ENCODE data around the gene RFLNA. TPM values are rescaled to one million over a fixed set of nuclear protein-coding genes. Genes with fewer than 3 reads are reported as not detected.

RFLNA gene
- total and polyA plus RNA-seq, 2 experiments from 2014 or later, result 3.9 to 20.4 TPM

GRCh38 chr12:124315372-124316044, 20.6 kb downstream of the RFLNA start:
- DNase-seq (ENCODE audit: low spot score) (no peak), ATAC-seq (no peak; the same call in 2 of the 3 replicates)
- Mint-ChIP-seq H3K4me1 (peaks cover 31% of the 10 kb centered on the region), H3K4me3 (no peak overlapping the region), H3K27me3 (ENCODE audit: insufficient read depth, low read depth, poor library complexity) (peaks cover 28% of the 10 kb centered on the region), H3K36me3 (ENCODE audit: low read depth) (peaks cover 19% of the 10 kb centered on the region), H3K9me3 (peaks cover 3% of the 10 kb centered on the region; the same call in 1 of the 3 replicates), H3K27ac (no peak overlapping the region)
- H3K36me3 ChIP-seq (ENCODE audit: insufficient read depth), result no peaks in the 10 kb centered on the region; the same call in 1 of the 2 replicates
- no peaks in the 10 kb centered on the region for H3K9me2 ChIP-seq (ENCODE audit: insufficient read depth)
- H3K4me3 ChIP-seq, result no peak overlapping the region
- no peak overlapping the region for H3K27ac ChIP-seq (ENCODE audit: low read depth)
- H3K4me1 ChIP-seq (ENCODE audit: insufficient read depth), result peaks cover 18% of the 10 kb centered on the region
- no peaks in the 10 kb centered on the region for H3K79me2 ChIP-seq (replicated peaks; ENCODE audit: insufficient read depth)
- no peaks in the 10 kb centered on the region for H3K27me3 ChIP-seq (ENCODE audit: insufficient read depth)
- 0 out of 2 replicates have a peak, but pooled peaks cover 3% of the 10 kb centered on the region for H3F3A ChIP-seq (replicated peaks; ENCODE audit: low read depth)
- TF ChIP-seq POLR2AphosphoS5 (IDR thresholded peaks at IDR 0.05; ENCODE audit: low read depth) (no peak), ZNF331 (CRISPR knock-in tag; IDR thresholded peaks at IDR 0.05; ENCODE audit: low read depth) (no peak), EZH2phosphoT487 (IDR thresholded peaks at IDR 0.05; ENCODE audit: unreplicated experiment) (no peak)
- no peaks in the 10 kb centered on the region for H4K20me1 ChIP-seq (replicated peaks; ENCODE audit: insufficient read depth)
- no peak overlapping the region for H2AFZ ChIP-seq
- no peak overlapping the region for H3K4me2 ChIP-seq

- DNase-seq (ENCODE audit: low spot score), result no peak
- peaks cover 26% of the 10 kb centered on the region for H3K36me3 Mint-ChIP-seq (ENCODE audit: low read depth)
- H3K27ac ChIP-seq (ENCODE audit: low read depth), result no peak overlapping the region
- peaks cover 3% of the 10 kb centered on the region; the same call in 2 of the 3 replicates for H3K9me3 Mint-ChIP-seq
- no peaks in the 10 kb centered on the region for H3K79me2 ChIP-seq (replicated peaks; ENCODE audit: insufficient read depth)
- H3K4me3 Mint-ChIP-seq, result no peak overlapping the region; the same call in 2 of the 3 replicates
- no peaks in the 10 kb centered on the region for H3K9me2 ChIP-seq (ENCODE audit: insufficient read depth)
- H3K27ac Mint-ChIP-seq, result no peak overlapping the region
- ATAC-seq, result no peak
- H3K4me3 ChIP-seq, result no peak overlapping the region
- peaks cover 33% of the 10 kb centered on the region for H3K27me3 Mint-ChIP-seq (ENCODE audit: insufficient read depth, low read depth, poor library complexity)
- peaks cover 18% of the 10 kb centered on the region for H3K4me1 ChIP-seq (ENCODE audit: insufficient read depth)
- no peaks in the 10 kb centered on the region for H3K27me3 ChIP-seq (ENCODE audit: insufficient read depth)
- no peak overlapping the region for H3K4me2 ChIP-seq
- H2AFZ ChIP-seq, result no peak overlapping the region
- no peaks in the 10 kb centered on the region; the same call in 1 of the 2 replicates for H3K36me3 ChIP-seq (ENCODE audit: insufficient read depth)
- H3F3A ChIP-seq (replicated peaks; ENCODE audit: low read depth), result 0 out of 2 replicates have a peak, but pooled peaks cover 3% of the 10 kb centered on the region
- no peaks in the 10 kb centered on the region for H4K20me1 ChIP-seq (replicated peaks; ENCODE audit: insufficient read depth)
- H3K4me1 Mint-ChIP-seq, result peaks cover 31% of the 10 kb centered on the region
- TF ChIP-seq REST (IDR thresholded peaks at IDR 0.05; ENCODE audit: unreplicated experiment) (no peak), ZNF114 (CRISPR knock-in tag; IDR thresholded peaks at IDR 0.05) (no peak), NANOG (IDR thresholded peaks at IDR 0.05; ENCODE audit: borderline replicate concordance) (no peak), STAT1 (IDR thresholded peaks at IDR 0.05; ENCODE audit: unreplicated experiment) (no peak), ETS1 (IDR thresholded peaks at IDR 0.05) (no peak), JUNB (IDR thresholded peaks at IDR 0.05; ENCODE audit: unreplicated experiment) (no peak), EZH2phosphoT487 (IDR thresholded peaks at IDR 0.05; ENCODE audit: unreplicated experiment) (no peak)
- TF ChIP-seq, protein P1, sequence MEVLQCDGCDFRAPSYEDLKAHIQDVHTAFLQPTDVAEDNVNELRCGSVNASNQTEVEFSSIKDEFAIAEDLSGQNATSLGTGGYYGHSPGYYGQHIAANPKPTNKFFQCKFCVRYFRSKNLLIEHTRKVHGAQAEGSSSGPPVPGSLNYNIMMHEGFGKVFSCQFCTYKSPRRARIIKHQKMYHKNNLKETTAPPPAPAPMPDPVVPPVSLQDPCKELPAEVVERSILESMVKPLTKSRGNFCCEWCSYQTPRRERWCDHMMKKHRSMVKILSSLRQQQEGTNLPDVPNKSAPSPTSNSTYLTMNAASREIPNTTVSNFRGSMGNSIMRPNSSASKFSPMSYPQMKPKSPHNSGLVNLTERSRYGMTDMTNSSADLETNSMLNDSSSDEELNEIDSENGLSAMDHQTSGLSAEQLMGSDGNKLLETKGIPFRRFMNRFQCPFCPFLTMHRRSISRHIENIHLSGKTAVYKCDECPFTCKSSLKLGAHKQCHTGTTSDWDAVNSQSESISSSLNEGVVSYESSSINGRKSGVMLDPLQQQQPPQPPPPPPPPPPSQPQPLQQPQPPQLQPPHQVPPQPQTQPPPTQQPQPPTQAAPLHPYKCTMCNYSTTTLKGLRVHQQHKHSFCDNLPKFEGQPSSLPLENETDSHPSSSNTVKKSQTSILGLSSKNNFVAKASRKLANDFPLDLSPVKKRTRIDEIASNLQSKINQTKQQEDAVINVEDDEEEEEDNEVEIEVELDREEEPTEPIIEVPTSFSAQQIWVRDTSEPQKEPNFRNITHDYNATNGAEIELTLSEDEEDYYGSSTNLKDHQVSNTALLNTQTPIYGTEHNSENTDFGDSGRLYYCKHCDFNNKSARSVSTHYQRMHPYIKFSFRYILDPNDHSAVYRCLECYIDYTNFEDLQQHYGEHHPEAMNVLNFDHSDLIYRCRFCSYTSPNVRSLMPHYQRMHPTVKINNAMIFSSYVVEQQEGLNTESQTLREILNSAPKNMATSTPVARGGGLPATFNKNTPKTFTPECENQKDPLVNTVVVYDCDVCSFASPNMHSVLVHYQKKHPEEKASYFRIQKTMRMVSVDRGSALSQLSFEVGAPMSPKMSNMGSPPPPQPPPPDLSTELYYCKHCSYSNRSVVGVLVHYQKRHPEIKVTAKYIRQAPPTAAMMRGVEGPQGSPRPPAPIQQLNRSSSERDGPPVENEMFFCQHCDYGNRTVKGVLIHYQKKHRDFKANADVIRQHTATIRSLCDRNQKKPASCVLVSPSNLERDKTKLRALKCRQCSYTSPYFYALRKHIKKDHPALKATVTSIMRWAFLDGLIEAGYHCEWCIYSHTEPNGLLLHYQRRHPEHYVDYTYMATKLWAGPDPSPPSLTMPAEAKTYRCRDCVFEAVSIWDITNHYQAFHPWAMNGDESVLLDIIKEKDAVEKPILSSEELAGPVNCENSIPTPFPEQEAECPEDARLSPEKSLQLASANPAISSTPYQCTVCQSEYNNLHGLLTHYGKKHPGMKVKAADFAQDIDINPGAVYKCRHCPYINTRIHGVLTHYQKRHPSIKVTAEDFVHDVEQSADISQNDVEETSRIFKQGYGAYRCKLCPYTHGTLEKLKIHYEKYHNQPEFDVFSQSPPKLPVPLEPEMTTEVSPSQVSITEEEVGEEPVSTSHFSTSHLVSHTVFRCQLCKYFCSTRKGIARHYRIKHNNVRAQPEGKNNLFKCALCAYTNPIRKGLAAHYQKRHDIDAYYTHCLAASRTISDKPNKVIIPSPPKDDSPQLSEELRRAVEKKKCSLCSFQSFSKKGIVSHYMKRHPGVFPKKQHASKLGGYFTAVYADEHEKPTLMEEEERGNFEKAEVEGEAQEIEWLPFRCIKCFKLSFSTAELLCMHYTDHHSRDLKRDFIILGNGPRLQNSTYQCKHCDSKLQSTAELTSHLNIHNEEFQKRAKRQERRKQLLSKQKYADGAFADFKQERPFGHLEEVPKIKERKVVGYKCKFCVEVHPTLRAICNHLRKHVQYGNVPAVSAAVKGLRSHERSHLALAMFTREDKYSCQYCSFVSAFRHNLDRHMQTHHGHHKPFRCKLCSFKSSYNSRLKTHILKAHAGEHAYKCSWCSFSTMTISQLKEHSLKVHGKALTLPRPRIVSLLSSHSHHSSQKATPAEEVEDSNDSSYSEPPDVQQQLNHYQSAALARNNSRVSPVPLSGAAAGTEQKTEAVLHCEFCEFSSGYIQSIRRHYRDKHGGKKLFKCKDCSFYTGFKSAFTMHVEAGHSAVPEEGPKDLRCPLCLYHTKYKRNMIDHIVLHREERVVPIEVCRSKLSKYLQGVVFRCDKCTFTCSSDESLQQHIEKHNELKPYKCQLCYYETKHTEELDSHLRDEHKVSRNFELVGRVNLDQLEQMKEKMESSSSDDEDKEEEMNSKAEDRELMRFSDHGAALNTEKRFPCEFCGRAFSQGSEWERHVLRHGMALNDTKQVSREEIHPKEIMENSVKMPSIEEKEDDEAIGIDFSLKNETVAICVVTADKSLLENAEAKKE (CRISPR knock-in tag; IDR thresholded peaks at IDR 0.05), result no peak
Observed at GRCh38 chr12:124316257-124316900, 21.5 kb downstream of the RFLNA start.

All from GM23338 (cell line).